ENCODE measurements around the gene CD84.
"Not testable (repeated sequence)": the region's sequence is repeated elsewhere in the genome, so short reads cannot be mapped to it uniquely, and the experiment has no call there.

CD84 gene

DNA sequence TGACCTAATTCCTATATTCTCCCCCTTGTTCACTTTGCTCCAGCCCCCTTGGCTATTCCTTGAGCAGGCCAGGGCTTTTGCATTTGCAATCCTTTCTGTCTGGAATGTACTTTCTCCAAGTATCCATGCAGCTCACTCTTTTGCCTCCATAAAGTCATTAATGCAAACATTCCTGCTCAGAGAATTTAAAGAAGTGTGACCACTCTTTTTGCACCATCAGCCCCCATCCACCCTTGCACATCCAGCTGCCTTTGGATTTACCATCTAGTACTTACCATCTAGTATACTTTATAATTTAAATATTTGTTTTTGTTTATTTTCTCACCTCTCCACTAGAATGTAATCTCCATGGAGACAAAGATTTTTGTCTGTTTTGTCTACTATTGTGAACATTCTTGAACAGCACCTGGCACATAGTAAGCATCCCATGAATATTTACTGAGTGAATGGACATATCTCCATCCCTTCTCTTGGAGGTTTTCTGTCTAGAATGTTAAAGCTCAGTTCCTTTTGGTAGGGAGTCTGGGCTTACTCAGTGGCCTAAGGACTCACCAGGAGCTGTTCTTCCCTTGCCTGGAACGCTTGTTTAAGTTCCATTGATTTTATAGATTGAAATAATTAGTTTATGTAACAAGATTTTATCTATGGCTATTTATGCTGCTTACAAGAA lies 78.8 kb downstream of the CD84 start:
- no peak for DNase-seq

DNA sequence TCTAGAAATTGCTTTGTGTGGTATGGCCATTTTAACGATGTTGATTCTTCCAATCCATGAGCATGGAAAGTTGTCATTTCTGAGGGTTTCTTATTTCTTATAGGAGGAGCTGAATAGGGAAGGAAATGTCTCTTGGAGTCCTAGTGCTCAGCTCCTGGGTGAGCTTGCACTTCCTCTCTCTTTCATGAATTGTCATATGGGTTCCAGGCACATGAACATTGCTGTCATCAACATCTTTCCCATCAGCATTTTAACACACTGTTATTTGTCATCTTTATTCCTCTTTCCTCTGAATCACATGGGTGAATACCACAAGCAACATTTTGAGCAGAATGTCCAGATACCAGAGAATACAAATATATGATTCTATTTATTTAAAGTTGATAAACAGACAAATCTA lies 79.7 kb downstream of the CD84 start:
- peak; percentile 92 to 93 for DNase-seq

DNA sequence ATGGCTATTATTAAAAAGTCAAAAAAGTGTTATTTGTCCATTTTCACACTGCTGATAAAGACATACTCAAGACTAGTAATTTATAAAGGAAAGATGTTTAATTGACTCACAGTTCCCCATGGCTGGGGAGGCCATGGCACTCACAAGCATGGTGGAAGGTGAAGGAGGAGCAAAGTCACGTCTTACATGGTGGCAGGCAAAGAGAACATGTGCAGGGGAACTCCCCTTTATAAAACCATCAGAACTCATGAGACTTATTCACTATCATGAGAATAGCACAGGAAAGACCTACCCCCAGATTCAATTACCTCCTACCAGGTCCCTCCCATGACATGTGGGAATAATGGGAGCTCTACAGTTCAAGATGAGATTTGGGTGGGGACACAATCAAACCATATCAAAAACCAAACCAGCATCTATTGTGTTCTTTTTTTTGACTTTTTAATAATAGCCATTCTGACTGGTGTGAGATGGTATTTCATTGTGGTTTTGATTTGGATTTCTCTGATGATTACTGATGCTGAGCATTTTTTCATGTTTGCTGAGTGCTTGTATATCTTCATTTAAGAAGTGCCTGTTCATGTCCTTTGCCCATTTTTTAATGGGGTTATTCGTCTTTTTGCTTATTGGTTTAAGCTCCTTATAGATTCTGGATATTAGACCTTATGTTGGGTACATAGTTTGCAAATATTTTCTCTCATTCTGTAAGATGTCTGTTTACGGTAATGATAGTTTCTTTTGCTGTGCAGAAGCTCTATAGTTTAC lies 80.8 kb downstream of the CD84 start:
- not testable (repeated sequence) for DNase-seq

DNA sequence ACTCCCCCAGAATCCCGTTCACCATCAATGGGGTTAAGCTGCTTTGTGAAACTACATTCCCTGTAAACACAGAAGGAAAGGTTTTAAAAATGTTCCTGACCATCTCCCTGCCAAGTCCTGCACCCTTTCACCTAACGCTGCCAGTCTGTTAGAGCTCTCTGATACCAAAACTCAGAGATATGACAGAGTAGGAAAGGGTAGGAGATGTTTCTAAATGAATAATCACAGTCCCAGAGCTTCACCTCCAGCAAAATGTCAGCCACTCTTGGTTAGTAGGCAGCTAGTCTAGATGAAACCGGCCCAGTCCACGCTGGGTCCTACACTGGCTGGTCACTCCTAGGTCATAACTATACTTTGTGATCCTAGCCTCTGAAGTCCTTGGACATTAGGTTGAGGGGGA lies 83.0 kb downstream of the CD84 start:
- no peak for DNase-seq

DNA sequence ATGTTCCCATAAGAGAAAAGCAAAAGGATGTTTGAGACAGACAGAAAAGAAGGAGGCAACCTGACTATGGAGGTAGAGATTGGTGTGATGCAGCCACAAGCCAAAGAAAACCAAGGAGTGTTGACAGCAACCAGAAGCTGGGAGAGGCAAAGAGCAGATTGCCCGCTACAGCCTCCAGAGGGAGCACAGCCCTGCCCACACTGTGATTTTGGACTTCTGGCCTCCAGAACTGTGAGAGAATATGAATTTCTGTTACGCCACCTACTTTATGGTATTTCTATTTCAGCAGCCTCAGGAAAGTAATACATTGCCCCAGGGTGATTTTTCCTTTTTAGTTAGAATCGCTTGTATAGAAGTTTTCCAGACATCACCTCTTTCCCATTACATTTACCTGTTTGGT lies 84.7 kb downstream of the CD84 start:
- peak in 1 of 2 donors; percentile 13 for DNase-seq

DNA sequence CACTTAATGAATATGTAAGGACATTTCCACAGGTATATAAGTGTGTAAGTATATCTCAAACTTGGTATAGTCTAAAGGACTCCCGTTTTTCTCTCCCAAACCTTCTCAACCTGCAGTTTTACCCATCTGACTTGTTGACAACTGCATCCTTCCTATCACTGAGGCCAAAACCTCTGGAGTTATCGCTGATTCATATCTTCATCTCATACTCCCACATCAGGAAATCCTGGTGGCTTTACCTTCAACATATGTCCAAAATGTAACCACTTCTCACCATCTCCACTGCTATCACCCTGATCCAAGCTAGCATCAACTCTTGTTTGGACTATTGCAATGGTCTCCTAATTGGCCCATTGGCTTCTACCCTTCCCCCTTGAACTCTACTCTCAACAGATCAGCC lies 86.7 kb downstream of the CD84 start:
- DNase-seq: no peak

DNA sequence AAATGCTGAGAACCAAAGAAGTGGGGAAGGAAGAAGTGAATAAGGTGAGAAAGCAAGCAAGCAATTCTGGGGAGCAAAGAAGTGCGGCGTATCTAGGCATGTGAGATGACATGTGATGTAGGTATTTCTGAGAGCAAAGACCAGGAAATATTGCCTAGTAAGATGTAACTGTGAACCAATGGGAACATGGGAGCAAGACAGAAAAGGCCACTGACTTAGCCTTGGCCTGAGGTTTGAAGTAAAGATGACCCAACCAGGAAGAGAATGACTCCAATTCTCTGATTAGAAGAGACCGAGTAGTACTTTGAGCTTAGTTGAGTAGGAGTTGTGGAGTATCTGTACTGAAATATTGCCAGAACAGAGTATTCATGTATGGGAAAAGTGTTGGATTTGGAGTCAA lies 87.3 kb downstream of the CD84 start:
- no peak for DNase-seq

Measured in inflammatory macrophage (primary cell).